NCI-H1930 (cell line): ENCODE results near the gene ASIC5.

ENCODE experiments used
- DNase-seq, 2 experiments: peaks; one replicate each; lab custom pipeline; 2025; lab: John Stamatoyannopoulos, UW

ASIC5 gene

GRCh38 chr4:155879767-155880166, 13.7 kb upstream of the ASIC5 start:
- DNase-seq: no peak

GRCh38 chr4:155878611-155879010, 12.5 kb upstream of the ASIC5 start:
- no peak for DNase-seq

GRCh38 chr4:155877971-155878370, 11.9 kb upstream of the ASIC5 start:
- DNase-seq: no peak

GRCh38 chr4:155875878-155876277, 9.8 kb upstream of the ASIC5 start:
- no peak for DNase-seq

- no peak for DNase-seq
Measured at GRCh38 chr4:155855897-155856296, 10.2 kb downstream of the ASIC5 start.

- no peak for DNase-seq
Measured at GRCh38 chr4:155854582-155855226, 11.4 kb downstream of the ASIC5 start.

- DNase-seq: no peak
Measured at GRCh38 chr4:155853189-155853588, 12.9 kb downstream of the ASIC5 start.

GRCh38 chr4:155849042-155849441, 17.0 kb downstream of the ASIC5 start:
- no peak for DNase-seq

GRCh38 chr4:155846929-155847328, 19.1 kb downstream of the ASIC5 start:
- DNase-seq: no peak

- DNase-seq: no peak
Measured at GRCh38 chr4:155842080-155842479, 24.0 kb downstream of the ASIC5 start.

GRCh38 chr4:155837203-155837796, 28.8 kb downstream of the ASIC5 start:
- DNase-seq: no peak

- DNase-seq: no peak
Measured at GRCh38 chr4:155832664-155833063, 33.4 kb downstream of the ASIC5 start.

GRCh38 chr4:155828628-155829027, 37.4 kb downstream of the ASIC5 start:
- no peak for DNase-seq

- DNase-seq: no peak
Measured at GRCh38 chr4:155822572-155822971, 43.5 kb downstream of the ASIC5 start.

- no peak for DNase-seq
Measured at GRCh38 chr4:155820887-155821518, 45.1 kb downstream of the ASIC5 start.

- no peak for DNase-seq
Measured at GRCh38 chr4:155819066-155819465, 47.0 kb downstream of the ASIC5 start.

- DNase-seq: no peak
Measured at GRCh38 chr4:155818639-155819038, 47.4 kb downstream of the ASIC5 start.

GRCh38 chr4:155811083-155811482, 55.0 kb downstream of the ASIC5 start:
- DNase-seq: no peak

- peak; percentile 28 to 49 for DNase-seq
Measured at GRCh38 chr4:155809835-155810234, 56.2 kb downstream of the ASIC5 start.

GRCh38 chr4:155807021-155807420, 59.1 kb downstream of the ASIC5 start:
- no peak for DNase-seq

GRCh38 chr4:155805016-155805415, 61.1 kb downstream of the ASIC5 start:
- DNase-seq: no peak

GRCh38 chr4:155802190-155802959, 63.7 kb downstream of the ASIC5 start:
- DNase-seq: no peak
